Measurements from ENCODE around the gene AK5.

The AK5 gene

DNA sequence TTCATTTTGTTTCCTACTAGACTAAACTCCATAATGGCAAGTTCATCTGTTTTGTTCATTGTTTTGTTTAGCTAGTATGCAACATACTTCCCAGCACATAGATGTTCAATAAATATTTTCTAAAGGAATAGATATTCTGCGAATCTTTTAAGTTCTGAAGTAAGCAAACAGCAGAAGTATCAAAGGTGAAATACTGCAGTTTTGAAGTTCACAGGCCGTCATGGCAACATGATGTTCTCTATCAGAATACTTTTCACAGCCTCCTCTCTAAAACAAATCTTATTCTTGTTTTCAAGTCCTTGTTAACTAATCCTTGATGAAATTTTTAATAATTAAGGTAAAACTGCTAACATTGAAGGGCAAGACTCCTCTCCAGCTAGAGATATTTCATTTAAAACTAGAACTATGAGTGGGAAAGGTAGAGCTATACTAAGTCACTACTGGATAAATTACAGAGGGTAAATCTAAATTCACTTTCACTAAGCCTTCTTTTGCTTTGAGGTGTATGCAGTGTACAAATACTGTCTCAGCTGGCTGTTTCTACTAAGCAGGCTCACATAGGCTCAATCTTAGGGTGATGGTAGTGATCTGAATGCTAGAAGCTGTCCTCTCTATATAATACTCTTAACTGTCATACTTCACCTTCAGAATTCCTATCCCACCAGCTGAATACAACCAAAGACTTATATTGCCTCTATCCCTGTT is 303.9 kb downstream of the AK5 start:
- no peak overlapping the region for H3K4me3 ChIP-seq (ENCODE audit: low read depth, low read length)

DNA sequence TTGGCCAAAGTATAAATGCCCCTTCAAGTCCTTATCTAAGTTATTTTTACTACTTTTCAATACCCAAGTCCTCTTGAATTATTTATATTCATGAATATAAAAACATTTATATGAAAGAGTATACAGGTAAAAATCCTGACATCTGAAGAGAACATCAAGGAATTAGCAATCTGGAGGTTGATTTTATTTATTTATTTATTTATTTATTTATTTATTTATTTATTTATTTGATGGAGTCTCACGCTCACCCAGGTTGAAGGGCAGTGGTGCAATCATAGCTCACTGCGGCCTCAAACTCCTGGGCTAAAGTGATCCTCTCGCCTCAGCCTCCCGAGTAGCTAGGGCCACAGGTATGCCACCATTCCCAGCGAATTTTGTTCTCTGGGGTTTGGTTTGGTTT is 307.4 kb downstream of the AK5 start:
- no peak for DNase-seq (ENCODE audit: low read depth)
- H3K4me3 ChIP-seq (ENCODE audit: low read depth, low read length): no peak overlapping the region
- TF ChIP-seq, protein P1, sequence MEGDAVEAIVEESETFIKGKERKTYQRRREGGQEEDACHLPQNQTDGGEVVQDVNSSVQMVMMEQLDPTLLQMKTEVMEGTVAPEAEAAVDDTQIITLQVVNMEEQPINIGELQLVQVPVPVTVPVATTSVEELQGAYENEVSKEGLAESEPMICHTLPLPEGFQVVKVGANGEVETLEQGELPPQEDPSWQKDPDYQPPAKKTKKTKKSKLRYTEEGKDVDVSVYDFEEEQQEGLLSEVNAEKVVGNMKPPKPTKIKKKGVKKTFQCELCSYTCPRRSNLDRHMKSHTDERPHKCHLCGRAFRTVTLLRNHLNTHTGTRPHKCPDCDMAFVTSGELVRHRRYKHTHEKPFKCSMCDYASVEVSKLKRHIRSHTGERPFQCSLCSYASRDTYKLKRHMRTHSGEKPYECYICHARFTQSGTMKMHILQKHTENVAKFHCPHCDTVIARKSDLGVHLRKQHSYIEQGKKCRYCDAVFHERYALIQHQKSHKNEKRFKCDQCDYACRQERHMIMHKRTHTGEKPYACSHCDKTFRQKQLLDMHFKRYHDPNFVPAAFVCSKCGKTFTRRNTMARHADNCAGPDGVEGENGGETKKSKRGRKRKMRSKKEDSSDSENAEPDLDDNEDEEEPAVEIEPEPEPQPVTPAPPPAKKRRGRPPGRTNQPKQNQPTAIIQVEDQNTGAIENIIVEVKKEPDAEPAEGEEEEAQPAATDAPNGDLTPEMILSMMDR (conservative IDR thresholded peaks at IDR 0.05; ENCODE audit: low read depth, low read length): no peak

More for the DNA sequence above, 303.9 kb downstream of the AK5 start:
- no peak for DNase-seq (ENCODE audit: low read depth)
- TF ChIP-seq, protein P1 (conservative IDR thresholded peaks at IDR 0.05; ENCODE audit: low read depth, low read length): no peak

DNA sequence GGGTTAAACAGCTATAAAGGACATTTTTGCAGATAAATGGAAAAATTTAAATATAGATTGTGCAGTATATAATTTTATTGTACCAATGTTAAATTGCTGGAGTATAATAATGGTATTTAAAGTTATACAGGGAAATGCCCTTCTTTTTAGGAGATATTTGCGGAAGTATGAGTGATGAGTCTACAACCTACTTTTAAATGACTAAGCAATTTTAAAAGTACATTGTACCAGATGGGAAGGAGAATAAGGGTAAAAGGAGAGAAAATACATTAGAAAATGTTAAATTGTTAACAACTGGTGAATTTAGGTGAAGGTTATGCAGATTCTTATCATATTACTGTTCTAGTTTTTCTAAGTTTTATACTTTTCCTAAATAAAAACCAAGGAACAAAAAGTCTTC is 308.8 kb downstream of the AK5 start:
- no peak for DNase-seq (ENCODE audit: low read depth)
- TF ChIP-seq, protein P1 (conservative IDR thresholded peaks at IDR 0.05; ENCODE audit: low read depth, low read length): no peak
- H3K4me3 ChIP-seq (ENCODE audit: low read depth, low read length): no peak overlapping the region

DNA sequence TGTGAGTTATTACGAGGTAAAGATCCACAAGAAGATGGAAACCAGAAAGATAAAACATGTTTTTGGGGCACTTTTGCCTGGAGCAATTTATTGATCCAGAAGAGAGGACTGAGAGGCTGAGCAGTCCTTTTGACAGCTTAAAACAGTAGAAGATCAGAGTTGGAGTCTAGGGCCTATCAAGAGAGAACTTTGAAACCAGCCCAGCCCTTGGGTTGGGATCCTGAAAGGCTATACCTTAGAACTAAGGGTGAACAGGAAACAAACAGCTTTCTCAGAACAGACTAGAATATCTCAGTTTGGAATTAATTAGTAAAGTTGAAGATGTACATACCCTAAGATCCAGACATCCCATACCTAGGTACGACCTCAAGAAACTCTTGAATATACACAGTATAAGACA is 311.1 kb downstream of the AK5 start:
- no peak overlapping the region for H3K4me3 ChIP-seq (ENCODE audit: low read depth, low read length)
- DNase-seq (ENCODE audit: low read depth): no peak
- TF ChIP-seq, protein P1 (conservative IDR thresholded peaks at IDR 0.05; ENCODE audit: low read depth, low read length): no peak

DNA sequence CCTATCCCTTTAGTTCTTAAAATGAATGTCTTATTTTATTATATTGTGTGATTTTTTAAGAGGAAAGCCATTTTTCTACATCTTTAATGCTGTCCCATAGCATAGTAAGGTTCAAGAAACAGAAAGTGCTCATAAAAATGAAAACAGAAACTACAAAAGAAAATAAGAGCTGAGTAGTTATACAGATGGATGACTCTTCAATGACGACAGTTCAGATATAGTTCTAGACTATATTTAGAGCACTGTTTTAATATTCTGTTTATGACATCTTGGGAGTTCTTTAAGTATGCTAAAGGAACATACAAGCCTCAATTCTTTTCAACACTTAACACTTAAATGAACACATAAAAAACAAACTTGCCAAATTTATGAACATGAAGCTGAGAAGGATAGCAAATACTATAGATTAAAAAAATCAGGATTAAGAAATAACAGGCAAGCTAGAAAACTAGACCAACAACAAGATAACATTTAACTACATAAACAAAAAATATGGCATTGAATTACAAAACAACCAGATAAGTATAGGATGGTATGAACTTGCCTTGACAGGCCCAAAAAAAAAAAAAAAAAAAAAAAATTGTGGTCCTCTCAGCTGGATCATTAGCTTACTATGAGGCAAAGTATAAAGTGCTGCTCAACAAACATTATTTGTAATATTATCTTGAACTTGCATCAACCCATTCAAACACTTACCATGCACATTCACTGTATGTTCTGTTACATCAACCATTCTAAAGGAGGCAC is 312.7 kb downstream of the AK5 start:
- no peak overlapping the region for H3K4me3 ChIP-seq (ENCODE audit: low read depth, low read length)
- no peak for DNase-seq (ENCODE audit: low read depth)
- TF ChIP-seq, protein P1 (conservative IDR thresholded peaks at IDR 0.05; ENCODE audit: low read depth, low read length): no peak

DNA sequence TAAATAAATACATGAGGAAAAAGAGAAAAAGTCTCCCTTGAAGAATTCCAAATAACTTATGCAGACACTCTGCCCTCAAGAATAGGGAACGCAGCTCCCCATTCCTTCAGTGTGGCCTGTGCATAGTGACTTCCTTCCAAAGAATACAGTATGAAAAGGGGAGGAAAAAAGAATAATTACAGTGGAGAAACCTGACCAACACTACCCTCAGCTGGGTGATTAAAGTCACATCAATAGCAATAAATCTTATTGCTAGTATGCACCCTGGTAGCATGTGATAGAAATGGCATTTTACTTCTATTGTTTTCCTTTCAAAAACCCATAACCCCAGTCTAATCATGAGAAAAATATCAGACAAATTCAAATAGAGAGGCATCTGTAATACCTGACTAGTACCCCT is 315.5 kb downstream of the AK5 start:
- no peak overlapping the region for H3K4me3 ChIP-seq (ENCODE audit: low read depth, low read length)
- no peak for DNase-seq (ENCODE audit: low read depth)
- TF ChIP-seq, protein P1 (conservative IDR thresholded peaks at IDR 0.05; ENCODE audit: low read depth, low read length): no peak
